ENCODE results near the gene FKBP15.

GRCh38 chr9:113231701-113232100 is 10.6 kb upstream of the FKBP15 start:
- no peak for TF ChIP-seq CTCF (IDR thresholded peaks at IDR 0.05; ENCODE audit: low read depth, low read length)
- TF ChIP-seq EZH2phosphoT487 (IDR thresholded peaks at IDR 0.05; ENCODE audit: low read depth): no peak
